ENCODE data around the gene MVD. TPM values are rescaled to one million over a fixed set of nuclear protein-coding genes. Genes with fewer than 3 reads are reported as not detected.
A peak's percentile ranks its signal among the peaks of the same experiment; 100 is the strongest.

MVD gene
- total and polyA plus RNA-seq, 4 donors: 39.1 to 135 (median 119) TPM

GRCh38 chr16:88652762-88653063, 10.2 kb downstream of the MVD start:
- Histone ChIP-seq H3K9ac (ENCODE audit: insufficient read depth in 1 of 2, low read length in 2 of 2) (no peak overlapping the region), H3K27me3 (ENCODE audit: control insufficient read depth in 3 of 3, insufficient read depth in 3 of 3, low read length in 2 of 3) (no peaks in the 10 kb centered on the region), H3K36me3 (ENCODE audit: control insufficient read depth in 4 of 4, insufficient read depth in 4 of 4, low read length in 4 of 4) (peaks cover 0 to 54% (median 6%) of the 10 kb centered on the region in 4 donors), H3K4me1 (ENCODE audit: control insufficient read depth in 5 of 5, insufficient read depth in 5 of 5, low read length in 5 of 5) (peaks cover 0 to 14% (median 6%) of the 10 kb centered on the region in 5 donors), H3K27ac (ENCODE audit: low read depth in 1 of 2, low read length in 1 of 2) (peak overlapping the region in 1 of 2 donors; percentile 87), H3K4me3 (no peak overlapping the region), H3K9me3 (ENCODE audit: control insufficient read depth in 4 of 4, insufficient read depth in 3 of 4, low read length in 3 of 4) (no peaks in the 10 kb centered on the region)
- 95 to 96% methylated on average over 8 of the region's 8 CpGs for WGBS, 2 donors
- TF ChIP-seq CTCF (IDR thresholded peaks at IDR 0.05; ENCODE audit: control extremely low read depth, extremely low read depth): no peak
- ATAC-seq (ENCODE audit: insufficient read depth, low FRiP score) (no peak), DNase-seq (no peak)

GRCh38 chr16:88651989-88652761, 10.7 kb downstream of the MVD start:
- H3K9ac ChIP-seq (ENCODE audit: insufficient read depth in 1 of 2, low read length in 2 of 2): no peak overlapping the region
- peak overlapping the region in 1 of 2 donors; percentile 87 for H3K27ac ChIP-seq (ENCODE audit: low read depth in 1 of 2, low read length in 1 of 2)
- peaks cover 0 to 14% (median 6%) of the 10 kb centered on the region in 5 donors for H3K4me1 ChIP-seq (ENCODE audit: control insufficient read depth in 5 of 5, insufficient read depth in 5 of 5, low read length in 5 of 5)
- peaks cover 0 to 49% (median 6%) of the 10 kb centered on the region in 4 donors for H3K36me3 ChIP-seq (ENCODE audit: control insufficient read depth in 4 of 4, insufficient read depth in 4 of 4, low read length in 4 of 4)
- 83 to 87% methylated on average over 26 to 29 of the region's 29 CpGs for WGBS, 2 donors
- H3K4me3 ChIP-seq: no peak overlapping the region
- ATAC-seq (ENCODE audit: insufficient read depth, low FRiP score): no peak
- H3K27me3 ChIP-seq (ENCODE audit: control insufficient read depth in 3 of 3, insufficient read depth in 3 of 3, low read length in 2 of 3): no peaks in the 10 kb centered on the region
- no peak for DNase-seq
- no peak for TF ChIP-seq CTCF (IDR thresholded peaks at IDR 0.05; ENCODE audit: control extremely low read depth, extremely low read depth)
- H3K9me3 ChIP-seq (ENCODE audit: control insufficient read depth in 4 of 4, insufficient read depth in 3 of 4, low read length in 3 of 4): no peaks in the 10 kb centered on the region

- H3K4me1 ChIP-seq (ENCODE audit: control insufficient read depth in 5 of 5, insufficient read depth in 5 of 5, low read length in 5 of 5): peaks cover 0 to 14% (median 6%) of the 10 kb centered on the region in 5 donors
- ATAC-seq (ENCODE audit: insufficient read depth, low FRiP score) (peak; percentile 25), DNase-seq (peak; percentile 46 to 72 (median 59))
- no peaks in the 10 kb centered on the region for H3K9me3 ChIP-seq (ENCODE audit: control insufficient read depth in 4 of 4, insufficient read depth in 3 of 4, low read length in 3 of 4)
- peak overlapping the region; percentile 14 to 87 for H3K27ac ChIP-seq (ENCODE audit: low read depth in 1 of 2, low read length in 1 of 2)
- H3K27me3 ChIP-seq (ENCODE audit: control insufficient read depth in 3 of 3, insufficient read depth in 3 of 3, low read length in 2 of 3): no peaks in the 10 kb centered on the region
- H3K4me3 ChIP-seq: no peak overlapping the region
- H3K36me3 ChIP-seq (ENCODE audit: control insufficient read depth in 4 of 4, insufficient read depth in 4 of 4, low read length in 4 of 4): peaks cover 0 to 45% (median 6%) of the 10 kb centered on the region in 4 donors
- 32 to 34% methylated on average over 24 of the region's 24 CpGs for WGBS, 2 donors
- no peak for TF ChIP-seq CTCF (IDR thresholded peaks at IDR 0.05; ENCODE audit: control extremely low read depth, extremely low read depth)
- peak overlapping the region in 1 of 2 donors; percentile 61 for H3K9ac ChIP-seq (ENCODE audit: insufficient read depth in 1 of 2, low read length in 2 of 2)
Observed at GRCh38 chr16:88651276-88651988, 11.5 kb downstream of the MVD start.
